ENCODE measurements around the gene XIRP2. TPM values are rescaled to one million over a fixed set of nuclear protein-coding genes. Genes with fewer than 3 reads are reported as not detected.

XIRP2 gene
- total and polyA plus RNA-seq, 2 of the 4 experiments (the other 2 are of a cell fraction): 0.05 to 0.18 TPM

GRCh38 chr2:166899676-166900075, 11.4 kb downstream of the XIRP2 start:
- Histone ChIP-seq H2BK15ac (ENCODE audit: low read depth, low read length) (no peak overlapping the region), H3K9me3 (ENCODE audit: control insufficient read depth, insufficient read depth, low read length) (no peaks in the 10 kb centered on the region), H3K23ac (ENCODE audit: low read depth, low read length) (no peak overlapping the region), H4K91ac (ENCODE audit: insufficient read depth, low read depth, low read length) (no peak overlapping the region), H3K56ac (ENCODE audit: extremely low read depth, insufficient read depth, low read length) (no peak overlapping the region), H3K27ac (ENCODE audit: insufficient read depth, low read length) (no peak overlapping the region), H2AK9ac (replicated peaks; ENCODE audit: low read depth, low read length, poor library complexity) (no peak overlapping the region), H2AK5ac (ENCODE audit: low read depth, low read length) (no peak overlapping the region), H4K8ac (ENCODE audit: low read depth in 2 of 2, low read length in 2 of 2) (no peak overlapping the region), H3K9me1 (ENCODE audit: insufficient read depth, low read length) (no peaks in the 10 kb centered on the region), H3K36me3 (ENCODE audit: control insufficient read depth, insufficient read depth, low read length) (no peaks in the 10 kb centered on the region), H3K79me1 (ENCODE audit: low read depth in 1 of 2, low read length in 2 of 2) (no peaks in the 10 kb centered on the region), H3K14ac (replicated peaks; ENCODE audit: low read depth, low read length) (no peak overlapping the region), H4K5ac (ENCODE audit: low read depth, low read length) (no peak overlapping the region), H3K4me2 (ENCODE audit: low read depth, low read length) (no peak overlapping the region), H3K9ac (ENCODE audit: low read depth, low read length) (no peak overlapping the region), H3K4ac (ENCODE audit: low read depth, low read length) (no peak overlapping the region), H3K18ac (ENCODE audit: low read depth, low read length) (no peak overlapping the region), H3K4me3 (ENCODE audit: insufficient read depth, low read depth, low read length) (no peak overlapping the region), H2BK20ac (ENCODE audit: low read depth, low read length) (no peak overlapping the region), H3K27me3 (ENCODE audit: control insufficient read depth, insufficient read depth, low read length) (no peaks in the 10 kb centered on the region), H3K4me1 (ENCODE audit: control insufficient read depth, insufficient read depth, low read length) (no peaks in the 10 kb centered on the region), H2BK5ac (ENCODE audit: low read depth, low read length, poor library complexity, severe bottlenecking) (no peak overlapping the region), H2AFZ (replicated peaks; ENCODE audit: low read length, poor library complexity) (no peak overlapping the region), H4K20me1 (ENCODE audit: insufficient read depth, low read length) (no peaks in the 10 kb centered on the region), H2BK120ac (ENCODE audit: low read depth, low read length) (no peak overlapping the region)
- ChIA-PET POLR2A (ENCODE audit: unreplicated experiment) (no interaction called here), CTCF (no interaction called here)
- whole genome bisulfite sequencing, 2 experiments (ENCODE audit: extremely low coverage in 2 of 2, insufficient read length in 1 of 2): no CpG with 5 or more reads among the region's 5 CpGs
- TF ChIP-seq MXI1 (IDR thresholded peaks at IDR 0.05; ENCODE audit: borderline replicate concordance, low read depth, low read length) (no peak), RFX5 (IDR thresholded peaks at IDR 0.05; ENCODE audit: low read depth, low read length) (no peak), MAFK (IDR thresholded peaks at IDR 0.05; ENCODE audit: low read depth, low read length) (no peak), SMC3 (IDR thresholded peaks at IDR 0.05; ENCODE audit: low read depth, low read length) (no peak), USF2 (IDR thresholded peaks at IDR 0.05; ENCODE audit: low read depth, low read length) (no peak), ELK1 (IDR thresholded peaks at IDR 0.05; ENCODE audit: borderline replicate concordance, low read depth, low read length) (no peak), RCOR1 (IDR thresholded peaks at IDR 0.05; ENCODE audit: insufficient replicate concordance, low read length) (no peak), RAD21 (IDR thresholded peaks at IDR 0.05; ENCODE audit: low read length) (no peak), BHLHE40 (IDR thresholded peaks at IDR 0.05; ENCODE audit: low read depth, low read length) (no peak), NFE2L2 (IDR thresholded peaks at IDR 0.05; ENCODE audit: low read depth, low read length) (no peak), CTCF (conservative IDR thresholded peaks at IDR 0.05; ENCODE audit: low read depth, low read length) (no peak), CHD1 (IDR thresholded peaks at IDR 0.05; ENCODE audit: low read depth, low read length) (no peak), MAZ (IDR thresholded peaks at IDR 0.05; ENCODE audit: borderline replicate concordance, low read depth, low read length) (no peak), CEBPB (IDR thresholded peaks at IDR 0.05; ENCODE audit: low read depth, low read length) (no peak), FOS (IDR thresholded peaks at IDR 0.05; ENCODE audit: low read depth, low read length) (no peak)
- intact Hi-C loops (cut with micrococcal nuclease): loop anchor here (2.0 kb wide), 1 partner anchor 27 kb away; no protein-coding TSS in a partner anchor
- no peak for DNase-seq
- no peak for ATAC-seq (ENCODE audit: low read depth)
- BruUV-seq (replicated peaks): no TSS peak
- dilution Hi-C loops (cut with HindIII; ENCODE audit: low sequenced_read_pairs, unreplicated experiment): no loop called here
- in situ Hi-C loops (cut with MboI; ENCODE audit: low sequenced_read_pairs): no loop called here
